Naive thymus-derived CD4-positive, alpha-beta T cell (primary cell): Measurements from ENCODE around the gene FHL1. TPM values are rescaled to one million over a fixed set of nuclear protein-coding genes. Genes with fewer than 3 reads are reported as not detected.

Experiments
- ATAC-seq: fragments of 150-1000 bp; cut with Tn5 transposase; 2 replicates; pipeline ENCODE4 v1.10.0; 2021; ENCODE audit warnings: mild to moderate bottlenecking, moderate library complexity
- CTCF ChIA-PET: fragments of 350-600 bp; sonication (Branson Sonifier 250); formaldehyde crosslinking; loops from one replicate; lab custom pipeline; 2021; ENCODE audit warnings: antibody characterized with exemption; lab: Charles Lee
- POLR2A ChIA-PET: fragments of 350-600 bp; sonication (Branson Sonifier 250); formaldehyde crosslinking; loops from one replicate; lab custom pipeline; 2021; ENCODE audit warnings: antibody characterized with exemption, inconsistent platforms; lab: Charles Lee
- DNase-seq, 9 donors: peaks; one replicate each; pipeline versions ENCODE4 v3.0.0 to v3.0.0-alpha.2; 2020 to 2022; ENCODE audit warnings: mixed read lengths in 1 of 9
- H3K27ac ChIP-seq: one replicate; pipeline ENCODE4 v1.7.0; 2013; ENCODE audit warnings: mild to moderate bottlenecking, low read depth, low read length, moderate library complexity
- H3K27me3 ChIP-seq, 2 donors: one replicate each; pipeline ENCODE4 v1.7.0; 2013; ENCODE audit warnings: low read length in 2 of 2, mild to moderate bottlenecking in 2 of 2, moderate library complexity in 2 of 2; ENCODE audit not compliant: control insufficient read depth in 2 of 2, insufficient read depth in 2 of 2
- H3K36me3 ChIP-seq, 3 experiments: 1 replicate in 2 of 3; 2 replicates in 1 of 3; pipeline ENCODE4 v1.7.0; 2013; ENCODE audit warnings: low read length in 3 of 3, mild to moderate bottlenecking in 3 of 3, moderate library complexity in 1 of 3; ENCODE audit not compliant: insufficient read depth in 3 of 3, control insufficient read depth in 2 of 3
- H3K4me1 ChIP-seq, 2 donors: one replicate each; pipeline ENCODE4 v1.7.0; 2013; ENCODE audit warnings: low read length in 2 of 2, mild to moderate bottlenecking in 2 of 2, moderate library complexity in 1 of 2; ENCODE audit not compliant: control insufficient read depth in 2 of 2, insufficient read depth in 2 of 2
- H3K4me3 ChIP-seq: 2 replicates; pipeline ENCODE4 v1.7.0; 2013; ENCODE audit warnings: mild to moderate bottlenecking, low read length
- H3K9me3 ChIP-seq, 3 experiments: 1 replicate in 2 of 3; 2 replicates in 1 of 3; pipeline ENCODE4 v1.7.0; 2013; ENCODE audit warnings: low read length in 3 of 3; ENCODE audit not compliant: control insufficient read depth in 2 of 3
- H3K27ac Mint-ChIP-seq, 9 donors: one replicate each; pipeline ENCODE4 v1.8.0; 2020 to 2022; ENCODE audit warnings: mixed read lengths in 9 of 9, mild to moderate bottlenecking in 8 of 9, moderate library complexity in 5 of 9, inconsistent platforms in 2 of 9
- H3K27me3 Mint-ChIP-seq, 5 donors: one replicate each; pipeline ENCODE4 v1.8.0; 2021 to 2022; ENCODE audit warnings: mixed read lengths in 5 of 5, mild to moderate bottlenecking in 1 of 5
- H3K36me3 Mint-ChIP-seq, 5 donors: one replicate each; pipeline ENCODE4 v1.8.0; 2020 to 2022; ENCODE audit warnings: mixed read lengths in 5 of 5, mild to moderate bottlenecking in 3 of 5, inconsistent platforms in 1 of 5
- H3K4me1 Mint-ChIP-seq, 7 donors: one replicate each; pipeline ENCODE4 v1.8.0; 2020 to 2022; ENCODE audit warnings: mixed read lengths in 7 of 7, mild to moderate bottlenecking in 3 of 7, inconsistent platforms in 1 of 7
- H3K4me3 Mint-ChIP-seq, 10 donors: one replicate each; pipeline ENCODE4 v1.8.0; 2020 to 2022; ENCODE audit warnings: mild to moderate bottlenecking in 10 of 10, mixed read lengths in 10 of 10, moderate library complexity in 6 of 10, inconsistent platforms in 2 of 10
- H3K9me3 Mint-ChIP-seq, 11 donors: one replicate each; pipeline ENCODE4 v1.8.0; 2020 to 2022; ENCODE audit warnings: mixed read lengths in 11 of 11, mild to moderate bottlenecking in 4 of 11, inconsistent platforms in 1 of 11, moderate library complexity in 1 of 11
- intact Hi-C, 2 donors: fragments of 100-400 bp; cut with micrococcal nuclease; formaldehyde crosslinking; loops; one replicate each; pipeline ENCODE4 v1.15.1; 2023
- polyA plus RNA-seq, 2 donors: library from polyadenylated mRNA; unstranded; fragments of 300-500 nt; fragmentation: Illumina TruSeq; gene quantifications; one replicate each; pipeline ENCODE4 v1.2.3, GENCODE V29; 2021
- total RNA-seq, 6 experiments: library from RNA in 5 of 6; stranded (reverse) in 5 of 6; gene quantifications; 1 replicate in 5 of 6; 2 replicates in 1 of 6; pipeline ENCODE4 v1.2.3 and lab custom pipeline; 2021 to 2026

Gene FHL1
- total and polyA plus RNA-seq, 7 experiments from 2014 or later: 14.9 to 40.0 (median 25.3) TPM

DNA sequence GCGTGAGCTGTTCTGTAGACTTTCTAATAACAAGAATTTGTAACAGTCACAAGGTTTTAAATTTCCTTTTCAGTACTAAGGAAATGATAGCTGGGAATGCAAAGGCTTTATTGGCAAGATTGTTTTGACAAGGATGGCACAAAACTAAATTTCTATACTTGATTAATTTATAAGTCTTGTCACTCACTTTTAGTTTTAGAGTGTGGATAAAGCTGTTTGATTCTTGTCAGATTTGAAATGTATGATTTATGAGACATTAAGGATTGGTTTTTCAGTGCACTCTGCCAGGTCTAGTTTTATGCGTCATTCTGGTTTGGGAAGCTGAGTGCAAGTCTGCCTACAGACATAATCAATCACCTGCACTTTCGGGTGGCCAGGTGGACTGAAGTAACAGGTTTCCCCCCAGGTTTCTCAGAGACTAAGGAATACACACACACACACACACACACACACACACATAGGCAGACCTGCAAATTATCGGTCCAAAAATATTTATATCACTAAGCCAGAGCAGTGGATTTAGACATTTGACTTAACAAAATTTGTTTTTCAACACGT, 9.3 kb downstream of the FHL1 start:
- intact Hi-C loops: loop anchor here in 1 of 2 donors (5.0 kb wide), 1 partner anchor 1069 kb away; no protein-coding TSS in a partner anchor
- Histone ChIP-seq H3K36me3 (no peaks in the 10 kb centered on the region), H3K27ac (no peak overlapping the region), H3K27me3 (no peaks in the 10 kb centered on the region), H3K4me3 (no peak overlapping the region), H3K4me1 (no peaks in the 10 kb centered on the region), H3K9me3 (no peaks in the 10 kb centered on the region)
- CTCF ChIA-PET: interaction anchor here (0.7 kb wide), 2 partner anchors 55 to 111 kb away, joined by 3 read pairs; no protein-coding TSS in a partner anchor
- no peaks in the 10 kb centered on the region for H3K27me3 Mint-ChIP-seq
- DNase-seq (no peak), ATAC-seq (no peak)
- POLR2A ChIA-PET: interaction anchor here (1.3 kb wide), 1 partner anchor 11 kb away, joined by 5 read pairs; no protein-coding TSS in a partner anchor
- H3K4me3 Mint-ChIP-seq: no peak overlapping the region
- peak overlapping the region in 3 of 9 donors; percentile 52 to 53 (median 52) for H3K27ac Mint-ChIP-seq
- peaks cover 0 to 3% (median 0%) of the 10 kb centered on the region in 5 donors for H3K36me3 Mint-ChIP-seq
- H3K9me3 Mint-ChIP-seq: peaks cover 0 to 2% (median 0%) of the 10 kb centered on the region in 11 donors
- H3K4me1 Mint-ChIP-seq: peaks cover 7 to 28% (median 12%) of the 10 kb centered on the region in 7 donors

DNA sequence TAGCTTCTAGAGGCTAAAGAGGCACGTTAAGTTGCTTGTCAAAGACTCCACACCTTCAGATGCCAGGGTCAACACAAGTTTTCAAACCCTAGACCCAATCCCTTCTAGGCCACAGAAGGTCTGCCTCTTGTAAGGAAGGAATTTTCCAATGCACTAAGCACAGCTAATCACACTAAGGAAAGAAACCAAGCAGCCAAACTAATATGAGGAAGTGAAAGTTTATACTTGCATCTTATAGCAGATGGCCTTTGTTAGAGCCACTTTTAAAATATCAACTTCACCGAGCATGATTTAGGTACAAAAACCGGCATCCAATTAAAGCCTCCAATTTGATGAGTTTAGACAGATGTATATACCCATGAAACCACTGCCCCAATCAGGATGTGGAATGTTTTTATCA, 9.9 kb downstream of the FHL1 start:
- POLR2A ChIA-PET: interaction anchor here (1.0 to 1.3 kb wide), 2 partner anchors 11 to 129 kb away, joined by 3 to 5 read pairs; no protein-coding TSS in a partner anchor
- Mint-ChIP-seq H3K27ac (peak overlapping the region in 3 of 9 donors; percentile 39 to 53 (median 52)), H3K36me3 (peaks cover 0 to 3% (median 0%) of the 10 kb centered on the region in 5 donors), H3K9me3 (peaks cover 0 to 2% (median 0%) of the 10 kb centered on the region in 11 donors), H3K4me1 (peaks cover 7 to 24% (median 14%) of the 10 kb centered on the region in 7 donors), H3K27me3 (no peaks in the 10 kb centered on the region), H3K4me3 (peak overlapping the region in 1 of 10 donors; percentile 56)
- Histone ChIP-seq H3K9me3 (no peaks in the 10 kb centered on the region), H3K4me3 (no peak overlapping the region), H3K27me3 (no peaks in the 10 kb centered on the region), H3K36me3 (no peaks in the 10 kb centered on the region), H3K27ac (no peak overlapping the region), H3K4me1 (no peaks in the 10 kb centered on the region)
- ATAC-seq (no peak), DNase-seq (no peak)
- CTCF ChIA-PET: no interaction called here
- intact Hi-C loops: loop anchor here in 1 of 2 donors (5.0 kb wide), 1 partner anchor 1070 kb away; no protein-coding TSS in a partner anchor

DNA sequence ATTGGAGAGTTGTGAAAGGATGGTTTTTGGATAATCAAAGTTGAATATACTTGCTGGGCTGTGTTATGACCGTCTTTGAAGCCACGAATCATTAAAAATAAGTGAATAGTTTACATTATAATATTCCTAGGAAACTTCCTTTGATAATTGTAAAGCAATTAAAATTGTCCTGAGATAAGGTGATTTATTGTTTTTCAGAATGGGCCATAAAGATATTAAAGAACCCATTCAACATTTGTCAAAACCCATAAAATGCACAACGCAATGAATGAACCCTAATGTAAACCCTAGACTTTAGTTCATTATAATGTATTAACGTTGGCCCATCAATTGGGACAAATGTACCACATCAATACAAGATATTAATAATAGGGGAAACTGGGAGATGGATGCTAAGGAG, 11.4 kb downstream of the FHL1 start:
- ATAC-seq (no peak), DNase-seq (no peak)
- Histone ChIP-seq H3K27ac (no peak overlapping the region), H3K4me3 (no peak overlapping the region), H3K4me1 (no peaks in the 10 kb centered on the region), H3K9me3 (no peaks in the 10 kb centered on the region), H3K27me3 (no peaks in the 10 kb centered on the region), H3K36me3 (no peaks in the 10 kb centered on the region)
- intact Hi-C loops: loop anchor here in 1 of 2 donors (5.0 kb wide), 1 partner anchor 1071 kb away; no protein-coding TSS in a partner anchor
- no peaks in the 10 kb centered on the region for H3K27me3 Mint-ChIP-seq
- no peak overlapping the region for H3K4me3 Mint-ChIP-seq
- POLR2A ChIA-PET: no interaction called here
- peaks cover 7 to 28% (median 18%) of the 10 kb centered on the region in 7 donors for H3K4me1 Mint-ChIP-seq
- no peak overlapping the region for H3K27ac Mint-ChIP-seq
- CTCF ChIA-PET: interaction anchor here (1.1 kb wide), 1 partner anchor 131 kb away, joined by 3 read pairs; no protein-coding TSS in a partner anchor
- H3K9me3 Mint-ChIP-seq: peaks cover 0 to 2% (median 0%) of the 10 kb centered on the region in 11 donors
- H3K36me3 Mint-ChIP-seq: peaks cover 0 to 3% (median 0%) of the 10 kb centered on the region in 5 donors

DNA sequence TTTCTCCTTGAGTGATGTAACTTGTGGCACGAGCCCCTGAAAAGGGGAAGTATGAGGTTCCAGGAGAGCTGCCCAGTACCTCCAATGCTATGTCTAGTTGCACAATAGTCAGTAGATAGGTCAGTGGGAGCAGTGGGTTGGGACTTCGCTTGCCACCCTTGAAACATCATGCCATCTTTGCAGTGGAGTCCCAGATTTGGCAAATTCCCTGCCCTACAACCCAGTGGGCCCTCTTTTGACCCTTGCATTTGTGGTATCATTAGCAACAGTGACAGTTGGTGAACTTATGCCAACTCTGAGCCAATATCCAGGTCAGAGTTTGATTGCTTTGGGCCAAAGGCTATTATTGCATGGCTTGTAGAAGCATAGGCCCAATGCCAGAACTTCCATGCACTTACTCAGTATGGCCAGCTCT, 12.3 kb downstream of the FHL1 start:
- Histone ChIP-seq H3K36me3 (no peaks in the 10 kb centered on the region), H3K9me3 (no peaks in the 10 kb centered on the region), H3K27ac (no peak overlapping the region), H3K27me3 (no peaks in the 10 kb centered on the region), H3K4me1 (no peaks in the 10 kb centered on the region), H3K4me3 (no peak overlapping the region)
- ChIA-PET CTCF (no interaction called here), POLR2A (no interaction called here)
- no peaks in the 10 kb centered on the region for H3K27me3 Mint-ChIP-seq
- H3K4me3 Mint-ChIP-seq: no peak overlapping the region
- peaks cover 0 to 3% (median 0%) of the 10 kb centered on the region in 5 donors for H3K36me3 Mint-ChIP-seq
- ATAC-seq (no peak), DNase-seq (no peak)
- intact Hi-C loops: loop anchor here in 1 of 2 donors (5.0 kb wide), 2 partner anchors 43 to 1072 kb away; no protein-coding TSS in a partner anchor
- H3K9me3 Mint-ChIP-seq: peaks cover 0 to 2% (median 0%) of the 10 kb centered on the region in 11 donors
- no peak overlapping the region for H3K27ac Mint-ChIP-seq
- H3K4me1 Mint-ChIP-seq: peaks cover 7 to 28% (median 19%) of the 10 kb centered on the region in 7 donors

DNA sequence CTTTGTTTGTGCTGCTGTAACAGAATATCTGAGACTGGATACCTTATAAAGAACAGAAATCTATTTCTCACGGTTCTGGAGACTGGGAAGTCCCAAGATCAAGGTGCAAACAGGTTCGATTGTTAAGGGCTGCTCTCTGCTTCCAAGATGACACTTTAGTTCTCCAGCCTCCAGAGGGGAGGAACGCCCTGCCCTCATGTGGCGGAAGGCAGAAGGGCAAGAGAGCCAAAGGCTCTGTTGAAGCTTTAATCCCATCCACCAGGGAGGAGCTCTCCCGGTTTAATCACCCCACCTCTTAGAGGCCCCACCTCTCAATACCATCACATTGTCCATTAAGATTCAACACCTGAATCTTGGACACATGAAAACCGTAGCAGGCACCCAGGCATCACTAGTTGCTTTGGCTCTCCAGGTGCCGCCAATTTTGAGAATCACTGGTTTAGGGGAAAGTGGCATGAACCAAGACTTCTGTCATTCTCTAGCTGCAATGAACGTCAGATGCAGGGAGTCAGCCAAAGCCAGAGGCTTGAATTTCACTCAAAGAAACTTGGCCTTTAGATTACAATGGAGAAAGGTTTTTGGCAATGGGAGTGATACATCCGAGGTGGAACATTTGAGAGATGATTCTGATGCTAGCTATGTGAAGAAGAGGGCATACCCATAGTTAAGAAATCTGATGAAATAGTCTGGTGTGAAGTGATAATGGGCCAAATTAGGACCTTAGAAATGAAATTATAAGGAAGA, 15.7 kb downstream of the FHL1 start:
- POLR2A ChIA-PET: interaction anchor here (0.6 kb wide), 2 partner anchors 58 to 136 kb away, joined by 3 to 4 read pairs; no protein-coding TSS in a partner anchor
- no peaks in the 10 kb centered on the region for H3K27me3 Mint-ChIP-seq
- no peaks in the 10 kb centered on the region for H3K36me3 Mint-ChIP-seq
- no peaks in the 10 kb centered on the region for H3K27me3 ChIP-seq
- no peak overlapping the region for H3K4me3 ChIP-seq
- no peak overlapping the region for H3K4me3 Mint-ChIP-seq
- no peaks in the 10 kb centered on the region for H3K4me1 ChIP-seq
- H3K9me3 Mint-ChIP-seq: peaks cover 0 to 2% (median 0%) of the 10 kb centered on the region in 11 donors
- H3K4me1 Mint-ChIP-seq: peaks cover 0 to 18% (median 4%) of the 10 kb centered on the region in 7 donors
- no peaks in the 10 kb centered on the region for H3K9me3 ChIP-seq
- H3K27ac ChIP-seq: no peak overlapping the region
- ATAC-seq (peak; percentile 75), DNase-seq (peak in 8 of 9 donors; percentile 10 to 50 (median 36))
- intact Hi-C loops: loop anchor here (1.0 to 5.0 kb wide), 4 partner anchors 16 to 135 kb away; partner anchors contain the start of gene FHL1 (in 1 of the 2)
- CTCF ChIA-PET: interaction anchor here (0.7 to 3.7 kb wide), 14 partner anchors 16 to 135 kb away, joined by 3 to 60 read pairs (median 3); no protein-coding TSS in a partner anchor
- H3K27ac Mint-ChIP-seq: no peak overlapping the region
- no peaks in the 10 kb centered on the region for H3K36me3 ChIP-seq

DNA sequence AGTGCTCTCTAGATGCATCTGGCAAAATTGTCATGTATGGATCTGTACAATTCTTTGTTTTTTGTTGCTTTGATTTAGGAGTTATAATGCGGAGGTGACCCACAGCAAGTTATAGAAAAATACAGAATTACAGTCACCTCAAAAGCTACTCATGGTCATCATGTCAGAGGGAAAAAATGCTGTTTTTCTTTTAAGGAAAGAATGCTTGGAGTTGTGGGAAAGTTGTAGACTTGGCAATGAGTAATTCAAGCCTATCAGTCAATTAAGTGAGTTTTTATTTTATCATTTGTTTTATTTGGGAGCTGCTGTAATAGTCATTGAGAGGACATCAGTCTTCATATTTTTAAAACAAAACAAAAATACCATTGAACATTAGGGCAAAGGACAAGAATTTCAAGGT, 16.4 kb downstream of the FHL1 start:
- POLR2A ChIA-PET: no interaction called here
- no peaks in the 10 kb centered on the region for H3K36me3 Mint-ChIP-seq
- peaks cover 0 to 2% (median 0%) of the 10 kb centered on the region in 11 donors for H3K9me3 Mint-ChIP-seq
- H3K27me3 ChIP-seq: no peaks in the 10 kb centered on the region
- CTCF ChIA-PET: interaction anchor here (0.7 to 3.7 kb wide), 10 partner anchors 17 to 176 kb away, joined by 3 to 60 read pairs (median 4); no protein-coding TSS in a partner anchor
- H3K27ac Mint-ChIP-seq: no peak overlapping the region
- intact Hi-C loops: loop anchor here (1.0 to 5.0 kb wide), 4 partner anchors 17 to 135 kb away; partner anchors contain the start of gene FHL1 (in 1 of the 2)
- no peaks in the 10 kb centered on the region for H3K36me3 ChIP-seq
- peaks cover 0 to 13% (median 3%) of the 10 kb centered on the region in 7 donors for H3K4me1 Mint-ChIP-seq
- no peaks in the 10 kb centered on the region for H3K4me1 ChIP-seq
- H3K9me3 ChIP-seq: no peaks in the 10 kb centered on the region
- DNase-seq: no peak
- no peak overlapping the region for H3K4me3 Mint-ChIP-seq
- no peaks in the 10 kb centered on the region for H3K27me3 Mint-ChIP-seq
- H3K4me3 ChIP-seq: no peak overlapping the region
- no peak for ATAC-seq
- no peak overlapping the region for H3K27ac ChIP-seq
